ENCODE data around the gene TMEM205. TPM values are rescaled to one million over a fixed set of nuclear protein-coding genes. Genes with fewer than 3 reads are reported as not detected.
"Not testable (repeated sequence)": the region's sequence is repeated elsewhere in the genome, so short reads cannot be mapped to it uniquely, and the experiment has no call there.

TMEM205 gene
- total RNA-seq, 1 donor, result 96.7 TPM

- no peak for DNase-seq (ENCODE audit: low read depth)
- TF ChIP-seq, protein P1, sequence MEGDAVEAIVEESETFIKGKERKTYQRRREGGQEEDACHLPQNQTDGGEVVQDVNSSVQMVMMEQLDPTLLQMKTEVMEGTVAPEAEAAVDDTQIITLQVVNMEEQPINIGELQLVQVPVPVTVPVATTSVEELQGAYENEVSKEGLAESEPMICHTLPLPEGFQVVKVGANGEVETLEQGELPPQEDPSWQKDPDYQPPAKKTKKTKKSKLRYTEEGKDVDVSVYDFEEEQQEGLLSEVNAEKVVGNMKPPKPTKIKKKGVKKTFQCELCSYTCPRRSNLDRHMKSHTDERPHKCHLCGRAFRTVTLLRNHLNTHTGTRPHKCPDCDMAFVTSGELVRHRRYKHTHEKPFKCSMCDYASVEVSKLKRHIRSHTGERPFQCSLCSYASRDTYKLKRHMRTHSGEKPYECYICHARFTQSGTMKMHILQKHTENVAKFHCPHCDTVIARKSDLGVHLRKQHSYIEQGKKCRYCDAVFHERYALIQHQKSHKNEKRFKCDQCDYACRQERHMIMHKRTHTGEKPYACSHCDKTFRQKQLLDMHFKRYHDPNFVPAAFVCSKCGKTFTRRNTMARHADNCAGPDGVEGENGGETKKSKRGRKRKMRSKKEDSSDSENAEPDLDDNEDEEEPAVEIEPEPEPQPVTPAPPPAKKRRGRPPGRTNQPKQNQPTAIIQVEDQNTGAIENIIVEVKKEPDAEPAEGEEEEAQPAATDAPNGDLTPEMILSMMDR (IDR thresholded peaks at IDR 0.05; ENCODE audit: insufficient read depth, low read depth, low read length), result no peak
- no peak overlapping the region for H3K4me3 ChIP-seq (ENCODE audit: low read depth, low read length)
Measured at GRCh38 chr19:11349171-11349570, 3.1 kb upstream of the TMEM205 start.

- no peak for DNase-seq (ENCODE audit: low read depth)
- TF ChIP-seq, protein P1 (IDR thresholded peaks at IDR 0.05; ENCODE audit: insufficient read depth, low read depth, low read length), result no peak
- no peak overlapping the region for H3K4me3 ChIP-seq (ENCODE audit: low read depth, low read length)
Measured at GRCh38 chr19:11347546-11348039, 1.5 kb upstream of the TMEM205 start.

DNA sequence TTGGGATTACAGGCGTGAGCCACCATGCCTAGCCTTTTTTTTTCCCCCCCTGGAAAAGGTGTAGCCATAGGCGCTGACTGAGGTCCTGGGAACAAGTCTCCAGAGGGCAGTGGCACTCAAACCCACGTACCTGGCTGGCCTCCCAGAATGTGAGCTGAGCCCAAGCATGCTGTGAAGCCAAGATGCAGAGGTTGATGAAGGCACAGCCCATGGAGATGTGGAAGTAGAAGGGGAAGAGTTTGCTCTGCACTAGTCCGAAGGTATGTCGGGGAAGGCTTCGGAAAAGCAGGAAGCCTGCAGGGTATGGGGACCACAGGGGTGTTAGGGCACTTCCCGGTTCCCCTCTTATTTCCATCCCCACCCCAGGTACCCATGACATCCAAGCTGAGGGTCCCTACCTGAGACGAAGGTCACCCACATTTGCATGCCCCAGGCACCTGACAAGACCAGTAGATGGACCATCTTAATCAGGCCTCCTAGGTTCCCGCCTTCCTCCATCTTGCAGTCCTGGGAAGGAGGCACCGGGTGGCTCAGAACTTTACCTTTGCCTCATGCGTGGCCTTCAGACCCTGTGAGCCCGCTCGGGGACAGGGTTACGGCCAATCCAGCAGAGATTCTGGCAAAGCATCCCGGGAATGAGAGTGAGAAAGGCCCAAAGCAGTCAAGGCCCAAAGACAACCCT is 805 bp downstream of the TMEM205 start:
- peak overlapping the region; percentile 86 for H3K4me3 ChIP-seq (ENCODE audit: low read depth, low read length)
- TF ChIP-seq, protein P1 (IDR thresholded peaks at IDR 0.05; ENCODE audit: insufficient read depth, low read depth, low read length), result no peak
- DNase-seq (ENCODE audit: low read depth), result no peak

DNA sequence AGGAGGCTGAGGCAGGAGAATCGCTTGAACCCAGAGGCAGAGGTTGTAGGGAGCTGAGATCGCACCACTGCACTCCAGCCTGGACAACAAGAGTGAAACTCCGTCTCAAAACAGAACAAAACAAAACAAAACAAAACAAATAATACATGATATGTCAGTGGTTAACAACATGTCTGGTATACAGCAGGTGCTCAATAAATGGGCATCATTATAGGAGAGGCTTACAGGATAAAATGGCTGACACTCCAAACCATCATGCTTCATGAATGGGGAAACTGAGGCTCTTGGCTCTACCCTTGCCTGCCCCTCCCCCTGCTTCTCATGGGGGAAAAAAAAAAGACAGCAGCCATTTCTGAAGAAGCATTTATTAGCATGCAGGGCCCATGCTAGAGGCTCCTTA is 3.6 kb downstream of the TMEM205 start:
- no peak overlapping the region for H3K4me3 ChIP-seq (ENCODE audit: low read depth, low read length)
- DNase-seq (ENCODE audit: low read depth), result no peak
- TF ChIP-seq, protein P1 (IDR thresholded peaks at IDR 0.05; ENCODE audit: insufficient read depth, low read depth, low read length), result no peak

DNA sequence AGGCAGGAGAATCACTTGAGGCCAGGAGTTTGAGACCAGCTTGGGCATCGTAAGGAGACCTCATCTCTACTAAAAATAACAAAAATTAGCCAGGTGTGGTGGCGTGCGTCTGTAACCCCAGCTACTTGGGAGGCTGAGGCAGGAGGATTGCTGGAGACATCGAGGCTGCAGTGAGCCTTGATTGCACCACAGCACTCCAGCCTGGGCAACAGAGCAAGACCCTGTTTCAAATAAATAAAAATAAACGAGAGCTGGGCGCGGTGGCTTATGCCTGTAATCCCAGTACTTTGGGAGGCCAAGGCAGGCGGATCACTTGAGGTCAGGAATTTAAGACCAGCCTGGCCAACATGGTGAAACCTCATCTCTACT is 6.0 kb downstream of the TMEM205 start:
- peak overlapping the region; percentile 78 for H3K4me3 ChIP-seq (ENCODE audit: low read depth, low read length)
- not testable (repeated sequence) for DNase-seq (ENCODE audit: low read depth)

- peak; percentile 91 for DNase-seq (ENCODE audit: low read depth)
- H3K4me3 ChIP-seq (ENCODE audit: low read depth, low read length), result peak within 1 kb of the TSS; percentile 78
- TF ChIP-seq, protein P1 (IDR thresholded peaks at IDR 0.05; ENCODE audit: insufficient read depth, low read depth, low read length), result no peak
Measured at GRCh38 chr19:11339254-11340098, 6.6 kb downstream of the TMEM205 start, which contains the start of gene RAB3D. TSS of gene RAB3D (minus strand) at chr19:11339657. CDS start at chr19:11337399, 2,258 bp downstream.

DNA sequence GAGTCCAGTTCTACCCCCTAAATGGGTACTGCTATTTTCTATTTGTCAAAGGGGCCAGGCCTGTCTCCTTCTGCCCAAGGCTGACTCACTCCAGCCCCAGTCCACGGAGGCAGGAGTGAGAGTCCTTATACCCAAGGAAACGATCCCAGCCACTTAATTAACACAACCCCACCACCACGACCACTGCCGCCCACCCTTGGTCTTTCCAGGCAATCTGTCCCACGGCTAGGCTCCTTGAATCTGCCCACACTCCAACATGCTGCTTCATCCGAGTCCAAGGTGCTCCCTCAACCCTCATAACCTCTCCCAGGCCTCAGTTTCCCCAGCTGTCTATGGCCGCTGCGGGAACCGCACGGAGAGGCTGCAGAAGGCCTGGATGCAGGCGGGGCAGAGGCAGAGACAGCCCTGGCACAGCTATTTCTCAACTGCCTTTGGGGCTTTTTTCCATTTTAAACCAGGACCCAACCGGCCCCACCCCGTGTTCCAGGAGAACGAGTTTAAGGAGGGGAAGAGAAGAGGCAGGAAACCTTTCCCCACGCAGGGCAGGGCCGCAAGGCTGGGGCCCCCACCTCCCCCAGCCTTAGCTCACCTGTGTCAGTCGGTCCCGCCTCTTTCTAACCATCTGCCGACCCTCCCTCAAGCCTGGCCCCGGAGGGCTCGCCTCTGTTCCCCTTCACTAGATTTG is 7.4 kb downstream of the TMEM205 start:
- DNase-seq (ENCODE audit: low read depth), result peak; percentile 29
- peak overlapping the region; percentile 78 for H3K4me3 ChIP-seq (ENCODE audit: low read depth, low read length)
- TF ChIP-seq, protein P1 (IDR thresholded peaks at IDR 0.05; ENCODE audit: insufficient read depth, low read depth, low read length), result no peak
